CD4-positive, alpha-beta T cell treated with Interleukin-15 for 4 hours (primary cell): ENCODE results near the gene THSD4.

Experiments used
- DNase-seq: peaks from one replicate; pipeline ENCODE4 v3.0.0-alpha.2; 2020; ENCODE audit warnings: low spot score

The THSD4 gene

DNA sequence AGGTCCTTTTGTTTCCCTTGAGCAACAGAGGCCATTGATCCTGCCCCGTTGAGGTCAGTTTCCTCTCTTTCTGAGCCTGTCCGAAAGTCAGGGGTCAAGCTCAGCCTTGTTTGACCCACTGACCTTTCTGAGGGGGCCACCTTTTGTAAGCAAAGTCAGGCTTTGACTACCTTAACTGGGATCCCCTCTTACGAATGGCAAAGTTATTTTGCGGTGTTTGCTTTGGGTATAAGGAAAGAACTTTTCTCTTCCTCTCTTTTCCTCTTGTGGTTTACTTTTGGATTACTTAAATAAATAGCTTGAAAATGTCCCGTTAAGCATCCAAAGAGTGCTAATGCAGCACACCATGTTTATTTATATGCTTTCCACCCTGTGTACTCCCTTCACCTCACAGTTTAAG is 340.6 kb downstream of the THSD4 start:
- no peak for DNase-seq

DNA sequence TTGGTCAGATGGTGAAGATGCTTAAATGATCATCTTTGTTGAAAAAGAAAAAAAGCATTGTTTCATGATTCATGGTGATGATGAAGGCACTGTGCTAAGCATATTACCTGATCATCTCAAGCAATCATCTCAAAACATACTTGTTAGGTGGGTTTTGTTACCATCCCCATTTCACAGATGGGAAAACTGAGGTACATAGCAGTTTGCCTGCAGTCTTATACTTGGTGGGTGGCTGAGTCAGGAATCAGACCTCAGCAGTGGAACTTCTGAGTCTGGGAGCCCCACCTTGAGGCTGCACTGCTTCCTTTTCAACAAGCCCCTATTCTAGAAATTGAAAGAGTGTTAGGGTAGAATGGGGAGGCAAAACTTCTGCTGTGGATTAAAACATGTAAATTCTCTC is 341.1 kb downstream of the THSD4 start:
- DNase-seq, result no peak

DNA sequence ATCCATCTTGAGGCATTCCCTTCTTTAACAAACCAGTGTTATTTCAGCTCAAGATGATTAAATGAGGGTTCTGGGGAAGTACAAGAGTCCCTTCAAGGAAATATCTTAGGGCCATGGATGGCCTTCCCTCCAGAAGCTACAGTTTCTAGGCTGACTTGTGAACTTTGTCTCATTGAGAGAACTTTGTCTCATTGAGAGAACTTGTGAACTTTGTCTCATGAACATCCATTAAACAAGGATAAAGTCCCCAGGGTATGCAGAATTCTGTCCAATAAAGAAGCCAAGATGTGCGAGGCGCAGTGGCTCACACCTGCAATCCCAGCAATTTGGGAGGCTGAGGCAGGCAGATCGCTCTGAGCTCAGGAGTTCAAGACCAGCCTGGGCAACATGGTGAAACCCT is 341.5 kb downstream of the THSD4 start:
- no peak for DNase-seq

DNA sequence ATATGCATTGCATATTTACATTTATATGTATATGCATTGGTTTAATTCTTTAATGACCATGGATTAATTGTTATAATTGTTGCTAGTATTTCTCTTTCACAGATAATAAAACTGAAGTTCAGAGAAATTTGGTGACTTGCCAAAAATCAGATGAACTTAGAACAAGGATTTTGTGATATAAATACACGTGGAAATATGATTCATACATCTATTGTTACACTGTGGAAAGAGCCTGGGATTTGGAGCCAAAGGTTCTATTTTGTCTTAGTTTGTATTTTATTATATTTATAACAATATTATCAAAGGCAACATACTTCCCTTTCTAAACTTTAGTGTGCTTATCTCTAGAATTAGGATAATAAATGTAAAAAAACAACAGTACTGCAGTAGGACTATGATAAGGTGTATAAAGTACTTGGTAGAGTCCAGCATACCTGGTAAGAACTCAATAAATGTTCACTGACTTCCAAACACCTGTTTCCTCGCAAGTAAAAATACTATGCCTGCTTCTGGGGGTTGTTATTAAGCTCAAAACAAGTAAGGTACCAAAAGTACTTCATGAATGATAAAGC is 342.9 kb downstream of the THSD4 start:
- no peak for DNase-seq

DNA sequence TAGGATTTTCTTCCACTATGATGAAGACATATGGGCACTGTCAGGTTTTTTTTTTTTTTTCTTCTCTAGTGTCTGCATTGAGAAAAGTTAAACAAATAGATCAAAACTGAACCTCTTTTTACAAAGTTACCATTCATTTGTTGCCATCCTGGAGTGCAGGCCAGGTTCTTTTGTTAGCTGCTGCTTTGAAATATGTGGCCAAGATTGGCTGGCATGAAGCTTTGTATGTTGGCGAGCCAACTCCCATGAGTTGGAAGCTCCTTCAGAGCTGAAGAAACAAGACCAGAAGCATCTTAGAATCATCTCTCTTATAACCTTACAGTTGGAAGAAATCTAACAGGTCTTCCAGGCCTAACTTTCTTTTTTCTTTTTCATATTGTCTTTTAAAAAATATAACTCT is 346.5 kb downstream of the THSD4 start:
- no peak for DNase-seq

DNA sequence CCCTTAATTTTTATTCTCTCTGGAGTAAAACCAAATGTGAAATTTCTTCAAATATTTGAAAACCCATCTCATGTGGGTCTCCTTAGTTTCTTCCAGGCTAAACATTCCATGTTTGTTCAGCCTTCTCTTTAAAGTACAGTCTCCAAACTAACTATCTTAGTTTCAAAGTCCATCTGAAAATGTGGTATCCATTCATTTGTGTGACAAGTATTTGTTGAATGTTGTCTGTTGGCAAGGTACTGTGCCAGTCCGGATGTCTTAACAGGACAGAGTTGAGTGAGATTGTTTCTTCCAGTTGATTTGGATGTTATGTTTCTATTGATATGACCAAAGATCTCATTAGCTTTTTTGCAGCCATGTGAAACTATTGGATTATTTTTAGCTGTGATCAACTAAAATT is 347.4 kb downstream of the THSD4 start:
- no peak for DNase-seq

DNA sequence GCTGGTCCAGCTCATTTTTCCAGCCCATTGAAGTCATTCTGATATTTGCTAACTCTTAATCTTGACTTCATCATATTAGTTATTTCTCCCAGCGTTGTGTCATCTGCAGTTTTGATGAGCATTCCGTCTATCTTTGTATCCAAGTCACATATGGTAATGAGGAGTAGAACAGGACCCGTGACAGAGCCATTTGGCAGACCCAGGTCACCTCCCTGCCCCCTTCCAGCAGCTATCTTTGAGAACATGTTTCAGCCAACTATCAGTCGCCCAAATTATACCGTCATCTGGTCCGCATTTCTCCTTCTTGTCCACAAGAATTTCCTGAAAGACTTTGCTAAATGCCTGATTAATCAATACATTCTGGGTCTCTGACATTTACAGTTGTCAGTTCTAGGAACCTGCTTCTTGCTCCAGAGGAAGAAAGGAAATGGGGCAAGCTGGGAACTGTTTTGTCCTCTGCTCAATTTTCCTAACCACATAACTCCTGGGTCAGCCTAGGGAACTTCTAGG is 347.9 kb downstream of the THSD4 start:
- no peak for DNase-seq

DNA sequence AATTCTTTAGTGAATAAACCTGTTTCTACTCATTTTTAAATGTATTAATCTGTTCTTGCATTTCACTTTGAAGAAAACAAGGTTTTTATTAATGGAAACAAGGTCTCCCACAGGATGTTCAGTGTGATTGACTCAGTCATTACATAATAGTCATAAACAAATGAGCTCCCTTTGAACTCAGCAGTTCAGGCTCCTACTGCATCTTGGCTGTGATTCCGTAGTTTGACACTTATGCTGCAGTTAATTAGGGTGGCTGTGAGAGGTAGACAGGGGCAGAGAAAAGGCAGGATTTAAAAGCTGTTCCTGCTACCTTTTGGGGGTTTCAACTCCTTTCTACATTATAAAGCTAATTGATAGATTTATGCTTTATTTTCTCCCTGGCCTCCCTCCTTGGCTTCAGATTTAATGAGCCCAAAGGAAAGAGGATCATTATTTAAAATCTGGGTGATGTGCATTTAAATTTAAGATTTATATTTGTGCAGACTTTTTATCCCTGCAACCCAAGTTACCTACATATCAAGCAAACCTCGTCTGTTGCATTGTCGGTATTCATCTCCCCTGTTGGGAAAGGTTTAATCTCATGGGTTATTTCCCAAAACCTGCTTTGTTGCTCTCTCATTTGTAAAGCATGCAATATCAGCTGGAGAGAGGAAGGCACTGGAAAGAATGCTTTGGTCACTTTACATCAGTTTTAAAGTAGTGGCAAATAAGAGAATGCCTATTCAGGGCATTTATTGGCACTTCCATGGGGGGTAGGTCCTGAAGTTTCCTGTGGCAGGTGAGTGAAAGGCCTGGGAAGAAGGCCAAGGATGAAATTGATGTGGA is 350.1 kb downstream of the THSD4 start:
- DNase-seq, result no peak

DNA sequence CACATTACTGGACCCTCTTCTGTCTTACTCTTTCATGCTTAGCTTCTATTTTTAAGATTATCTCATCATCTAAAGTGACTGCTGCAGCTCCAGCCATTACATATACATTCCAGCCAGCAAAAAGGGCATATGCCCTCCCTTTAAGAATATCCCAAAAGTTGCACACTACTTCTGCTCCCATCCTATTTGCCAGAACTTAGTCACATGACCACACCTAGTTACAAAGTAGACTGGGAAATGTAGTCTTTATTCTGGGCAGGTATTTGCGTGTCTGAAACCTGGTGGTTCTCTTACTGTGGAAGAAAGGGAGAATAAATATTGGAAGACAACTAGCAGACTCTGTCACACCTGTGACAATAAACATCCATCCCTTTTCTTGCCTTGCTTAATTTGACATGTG is 353.4 kb downstream of the THSD4 start:
- DNase-seq, result no peak

DNA sequence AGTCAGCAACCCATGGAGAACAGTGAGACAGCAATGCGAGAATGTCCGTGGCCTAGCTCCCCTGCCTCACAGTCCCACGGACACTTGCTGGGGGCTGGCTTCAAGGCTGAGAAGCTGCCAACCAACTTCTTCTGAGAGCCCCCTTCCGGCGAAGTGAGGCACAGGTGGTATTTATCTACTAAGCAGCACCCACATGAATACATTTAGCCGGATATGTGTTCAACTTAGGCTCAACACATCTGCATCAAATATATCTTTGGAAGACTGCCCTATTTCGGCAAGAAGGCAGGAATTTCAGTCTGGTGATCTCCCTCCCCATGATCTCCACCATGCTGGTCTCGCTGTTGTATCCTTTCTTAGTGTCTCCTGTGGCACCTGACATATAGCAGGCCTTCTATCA is 354.1 kb downstream of the THSD4 start:
- no peak for DNase-seq

DNA sequence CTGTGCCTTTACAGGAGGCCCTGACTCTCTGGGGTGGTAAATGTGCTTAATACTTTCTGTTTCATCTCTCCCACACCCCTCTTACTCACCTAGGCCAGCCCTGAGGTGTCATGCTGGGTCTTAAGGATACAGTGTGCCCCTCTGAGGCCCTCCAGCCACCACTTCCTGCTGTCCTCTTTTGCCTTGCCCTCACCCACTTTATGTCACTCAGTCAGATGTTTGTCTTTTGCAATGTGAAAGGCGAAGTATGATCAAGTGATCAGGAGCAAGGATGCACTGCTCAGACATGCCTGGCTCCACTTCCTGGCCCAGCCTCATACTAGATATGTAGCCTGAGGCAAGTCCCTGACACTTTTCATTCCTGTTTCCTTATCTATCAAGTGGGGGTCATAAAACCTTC is 356.1 kb downstream of the THSD4 start:
- no peak for DNase-seq

DNA sequence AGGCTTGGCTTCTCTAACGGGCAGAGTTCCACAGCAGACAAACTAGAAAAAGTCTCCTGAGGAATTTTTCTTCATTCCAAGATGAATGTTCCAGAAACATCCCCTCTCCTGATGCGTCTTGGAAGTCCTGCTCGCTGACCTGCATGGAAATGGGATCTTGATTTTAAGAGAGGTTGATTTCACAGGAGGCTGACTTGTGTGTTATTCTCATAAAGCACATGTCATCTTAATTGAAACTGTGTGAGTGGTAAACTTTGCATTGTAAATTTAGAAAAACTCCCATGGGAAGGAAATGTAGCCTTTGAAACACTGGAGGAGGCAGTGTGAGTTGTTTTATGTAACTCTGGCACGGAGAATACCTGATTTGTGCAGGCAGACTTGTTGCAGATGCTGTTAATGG is 357.3 kb downstream of the THSD4 start:
- DNase-seq, result no peak

DNA sequence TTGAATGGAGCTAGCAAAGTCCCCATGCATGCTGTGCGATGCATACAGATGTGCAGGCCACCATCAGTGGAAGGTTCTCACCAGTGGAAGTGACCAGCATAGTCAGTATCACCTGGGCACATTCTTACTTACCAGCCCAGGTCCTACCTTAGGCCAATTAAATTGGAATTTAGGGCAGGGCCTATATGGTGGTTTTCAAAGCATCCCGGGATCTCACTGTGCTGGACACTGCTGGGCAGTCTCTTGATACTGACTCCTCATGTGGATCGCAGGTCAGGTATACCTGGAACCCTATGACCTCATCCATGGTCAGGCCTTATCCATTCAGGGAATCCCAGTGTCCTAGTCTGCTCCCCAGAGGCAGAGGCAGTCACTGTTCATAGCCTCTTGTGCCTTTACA is 358.5 kb downstream of the THSD4 start:
- DNase-seq, result no peak

DNA sequence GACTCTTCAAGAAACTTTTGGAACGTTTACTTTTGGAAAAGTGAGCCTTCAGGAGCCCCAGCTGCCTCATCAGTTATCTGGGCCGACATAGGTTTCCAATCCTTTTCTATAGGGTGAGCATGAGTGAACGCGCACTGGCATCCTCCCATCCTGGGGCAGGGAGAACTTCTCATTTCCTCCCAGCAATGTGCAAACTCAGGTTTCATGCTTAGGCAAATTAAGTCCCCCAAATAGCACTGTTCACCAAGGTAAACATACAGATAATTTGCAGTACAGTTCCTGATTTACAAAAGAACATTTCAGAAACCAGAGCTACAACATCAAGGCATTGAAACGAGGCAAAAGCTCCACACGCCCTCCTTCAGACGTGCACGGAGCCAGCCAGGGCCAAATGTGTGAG is 361.6 kb downstream of the THSD4 start:
- no peak for DNase-seq

DNA sequence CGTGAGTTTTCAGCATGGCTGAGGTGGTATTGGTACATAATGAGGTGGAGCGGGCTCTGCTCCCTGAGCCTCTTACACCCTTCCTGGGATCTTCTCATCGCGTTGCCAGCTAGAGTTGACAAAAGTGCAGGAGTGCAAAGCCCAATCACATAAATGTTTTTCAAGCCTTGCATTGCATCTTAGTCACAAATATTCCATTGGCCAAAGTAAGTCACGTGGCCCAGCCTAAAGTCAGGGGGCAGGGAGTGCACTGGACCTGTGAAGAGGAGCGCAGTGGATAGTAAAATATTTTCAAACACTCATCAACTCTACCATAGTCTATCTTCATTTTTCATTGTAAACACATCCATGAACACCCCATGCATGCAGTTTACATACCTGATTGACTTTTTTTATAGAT is 365.3 kb downstream of the THSD4 start:
- DNase-seq, result no peak

DNA sequence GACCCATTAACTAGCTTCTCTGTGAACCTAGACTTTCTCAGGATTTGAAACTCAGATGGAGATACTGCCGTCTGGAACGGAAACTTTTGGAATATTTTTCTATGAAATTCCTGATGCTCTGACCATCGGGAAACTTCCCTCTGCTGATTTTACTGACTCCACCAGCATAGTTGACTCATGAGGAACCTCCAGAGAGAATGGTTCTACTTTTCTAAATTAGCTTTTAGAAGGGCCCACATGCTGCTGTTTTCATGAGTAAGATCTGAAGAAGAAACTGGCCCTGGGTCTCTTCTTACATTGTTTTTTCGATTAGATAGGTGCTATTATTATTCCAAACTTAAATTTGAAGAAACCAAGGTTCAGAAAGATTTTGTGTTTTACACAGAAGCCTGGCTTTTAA is 368.8 kb downstream of the THSD4 start:
- no peak for DNase-seq

DNA sequence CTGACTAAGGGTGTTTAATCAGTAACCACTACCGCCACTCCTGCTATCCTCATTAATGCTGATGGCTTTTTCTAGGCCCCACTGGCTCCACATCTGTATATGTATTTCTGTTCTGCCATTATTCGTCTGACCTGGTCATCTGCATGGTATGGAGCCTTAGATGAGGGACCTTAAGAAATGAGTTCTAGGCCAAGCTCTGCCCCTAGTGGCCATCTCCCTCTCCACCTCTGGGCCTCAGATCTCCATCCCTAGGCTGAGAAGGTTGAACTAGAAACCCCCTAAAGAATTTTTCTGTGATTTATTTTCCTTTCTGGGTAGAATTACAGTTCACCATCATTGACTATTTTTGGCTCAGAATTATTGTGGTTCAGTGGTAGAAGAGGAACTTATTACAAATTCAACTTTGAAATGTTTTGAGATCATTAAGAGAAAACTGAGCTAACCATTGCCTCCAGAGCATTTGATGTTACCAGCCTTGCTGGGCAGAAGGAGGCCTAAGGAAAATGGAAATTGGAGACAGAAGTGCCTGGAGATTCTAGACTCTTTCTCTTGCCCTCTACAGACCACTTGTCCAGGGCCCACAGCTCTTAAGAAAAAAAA is 369.9 kb downstream of the THSD4 start:
- DNase-seq, result no peak

DNA sequence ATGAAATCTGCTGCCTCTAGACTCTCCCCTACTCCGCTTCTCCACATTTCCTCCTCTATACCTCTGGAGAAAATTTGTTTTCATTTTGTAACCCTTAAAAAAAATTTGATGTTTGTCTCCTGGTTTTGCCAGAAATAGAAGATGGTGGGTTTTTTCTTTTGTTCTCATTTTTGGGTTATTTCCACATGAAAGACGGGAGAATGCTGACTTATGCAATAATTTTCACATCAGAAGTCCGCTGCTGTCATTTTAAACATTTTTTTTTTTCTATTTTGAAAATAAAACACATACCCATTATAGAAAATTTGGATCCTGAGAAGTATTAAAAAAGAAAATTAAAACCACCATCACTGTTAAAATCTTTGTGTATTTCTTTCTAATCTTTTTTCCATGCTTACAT is 374.3 kb downstream of the THSD4 start:
- DNase-seq, result no peak

DNA sequence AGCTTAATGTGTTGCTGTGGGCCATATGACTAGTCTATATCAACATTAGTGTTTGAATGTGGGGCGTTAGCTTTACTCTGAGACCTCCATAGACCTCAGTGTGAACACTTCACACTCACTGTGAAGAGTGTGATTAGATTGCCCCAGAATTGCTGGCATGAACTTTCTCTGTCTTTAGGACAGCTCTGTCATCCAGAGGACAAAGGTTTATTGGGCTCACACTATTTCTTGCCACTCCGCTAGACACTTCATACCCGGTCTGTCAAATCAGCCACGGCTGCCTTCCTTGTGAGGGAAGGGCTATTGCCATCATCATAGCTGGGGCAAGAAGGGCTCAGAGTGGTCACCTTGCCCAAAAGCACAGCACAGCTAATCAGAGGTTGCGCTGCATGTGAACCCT is 378.3 kb downstream of the THSD4 start:
- DNase-seq, result no peak

DNA sequence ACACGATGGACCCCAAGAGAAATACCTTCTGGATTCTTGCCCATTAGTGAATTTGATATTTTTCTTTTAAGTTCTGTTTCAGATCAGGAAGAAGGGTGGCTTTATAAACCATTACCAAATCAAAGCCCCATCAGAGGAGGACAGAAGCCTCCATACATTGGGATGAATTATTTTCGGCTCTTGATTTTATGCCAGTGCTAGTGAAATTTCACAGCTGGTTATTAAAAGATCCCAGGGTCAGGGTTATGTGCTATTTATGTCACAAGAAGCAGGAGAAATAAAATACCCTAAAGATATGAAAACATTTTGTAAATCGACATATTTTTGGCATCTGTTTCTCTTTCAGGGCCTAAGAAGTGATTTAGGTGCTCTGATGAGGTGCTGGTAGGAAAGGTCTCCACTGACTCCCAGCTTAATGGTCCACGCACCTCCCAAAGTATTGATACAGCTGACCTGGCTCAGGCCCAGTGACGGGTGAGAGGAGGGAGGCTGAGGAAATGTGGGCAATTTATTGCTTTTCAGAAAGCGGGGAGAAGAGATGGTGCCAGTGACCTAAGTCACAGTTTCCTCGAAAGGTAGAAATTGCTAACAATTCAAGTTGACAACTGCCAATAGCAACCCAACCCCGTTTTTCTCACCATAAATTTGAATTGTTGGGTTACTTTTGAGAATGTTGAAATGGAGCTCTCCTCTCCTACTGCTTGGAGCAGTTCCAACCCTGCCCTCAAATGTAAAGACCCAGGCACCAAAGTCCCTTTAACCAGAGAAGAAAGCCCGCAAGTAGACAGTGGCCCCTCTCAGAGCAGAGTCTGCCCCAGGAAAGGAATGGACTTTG is 379.5 kb downstream of the THSD4 start:
- no peak for DNase-seq

DNA sequence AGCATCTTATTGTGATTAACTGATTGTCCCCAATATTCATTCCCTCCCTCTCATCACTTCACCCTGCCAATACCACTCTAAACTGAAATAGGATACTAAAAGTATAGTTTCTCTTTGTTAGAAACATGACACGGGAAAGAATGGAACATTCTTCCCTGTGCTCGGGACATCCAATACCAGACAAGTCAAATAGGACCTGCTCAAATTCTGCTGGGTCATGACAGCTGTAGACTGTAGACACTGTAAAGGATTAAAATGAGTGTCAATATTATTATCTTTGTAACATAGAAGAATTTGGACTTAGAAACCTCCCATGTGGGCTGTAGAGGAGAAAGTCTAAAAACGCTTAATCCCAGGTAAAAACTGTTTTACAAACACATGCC is 380.1 kb downstream of the THSD4 start:
- DNase-seq, result no peak

DNA sequence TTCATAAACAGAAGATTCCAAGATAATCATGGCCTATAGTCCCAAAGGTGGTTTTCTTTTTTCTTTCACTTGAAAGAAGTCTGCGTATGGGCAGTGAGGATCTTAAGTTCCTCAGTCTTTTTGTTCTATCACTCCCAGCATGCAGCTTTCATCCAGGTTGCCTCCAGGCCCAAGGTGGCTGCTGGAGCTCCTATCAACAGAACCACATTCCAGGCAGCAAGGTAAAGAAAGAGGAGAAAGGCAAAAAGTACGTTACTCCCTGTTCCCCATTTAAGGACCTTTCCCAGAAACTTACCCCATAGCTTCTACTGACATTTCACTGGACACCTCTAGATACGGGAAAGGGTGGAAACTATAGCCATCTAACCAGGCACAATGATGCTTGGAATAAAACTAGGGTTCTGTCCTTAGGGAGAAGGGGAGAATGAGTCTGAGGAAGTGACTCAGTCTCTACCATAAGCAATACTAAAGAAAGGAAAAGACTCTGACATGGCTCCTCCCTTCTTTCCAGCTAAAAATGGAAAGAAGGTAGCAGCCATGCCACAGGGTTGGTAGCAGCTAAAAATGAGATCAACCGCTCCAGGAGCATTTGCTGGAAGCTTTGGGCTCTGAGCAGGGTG is 381.2 kb downstream of the THSD4 start:
- no peak for DNase-seq
